ENCODE data around the gene SLC36A3. TPM values are rescaled to one million over a fixed set of nuclear protein-coding genes. Genes with fewer than 3 reads are reported as not detected.
A peak's percentile ranks its signal among the peaks of the same experiment; 100 is the strongest.

The SLC36A3 gene
- total RNA-seq, 3 donors from 2014 or later = not detected

DNA sequence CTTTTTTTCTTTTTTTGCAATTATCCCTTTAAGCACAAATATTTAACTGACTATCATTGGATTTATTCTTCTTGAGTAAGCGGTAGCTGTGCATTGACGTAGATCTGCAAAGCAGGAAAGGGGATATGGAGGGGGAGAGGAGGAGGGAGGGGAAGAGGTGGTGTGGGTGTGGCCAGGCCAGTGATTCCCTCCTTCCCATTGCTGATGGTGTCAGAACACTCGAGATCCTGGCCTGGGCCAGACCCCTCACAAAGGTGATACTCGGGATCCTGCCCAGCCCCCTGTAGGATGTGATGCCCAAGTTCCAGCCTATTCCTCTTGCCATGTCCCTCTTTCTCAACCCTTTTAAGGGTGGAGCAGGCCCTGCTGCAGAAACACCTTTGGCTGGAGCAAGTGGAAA, 9.9 kb downstream of the SLC36A3 start:
- Histone ChIP-seq H3K36me3 (no peaks in the 10 kb centered on the region), H3K4me3 (no peak overlapping the region), H3K27me3 (no peaks in the 10 kb centered on the region), H3K27ac (no peak overlapping the region), H3K4me1 (no peaks in the 10 kb centered on the region), H3K9me3 (no peaks in the 10 kb centered on the region)
- DNase-seq (ENCODE audit: low spot score in 2 of 2) = no peak
- TF ChIP-seq, protein P1, sequence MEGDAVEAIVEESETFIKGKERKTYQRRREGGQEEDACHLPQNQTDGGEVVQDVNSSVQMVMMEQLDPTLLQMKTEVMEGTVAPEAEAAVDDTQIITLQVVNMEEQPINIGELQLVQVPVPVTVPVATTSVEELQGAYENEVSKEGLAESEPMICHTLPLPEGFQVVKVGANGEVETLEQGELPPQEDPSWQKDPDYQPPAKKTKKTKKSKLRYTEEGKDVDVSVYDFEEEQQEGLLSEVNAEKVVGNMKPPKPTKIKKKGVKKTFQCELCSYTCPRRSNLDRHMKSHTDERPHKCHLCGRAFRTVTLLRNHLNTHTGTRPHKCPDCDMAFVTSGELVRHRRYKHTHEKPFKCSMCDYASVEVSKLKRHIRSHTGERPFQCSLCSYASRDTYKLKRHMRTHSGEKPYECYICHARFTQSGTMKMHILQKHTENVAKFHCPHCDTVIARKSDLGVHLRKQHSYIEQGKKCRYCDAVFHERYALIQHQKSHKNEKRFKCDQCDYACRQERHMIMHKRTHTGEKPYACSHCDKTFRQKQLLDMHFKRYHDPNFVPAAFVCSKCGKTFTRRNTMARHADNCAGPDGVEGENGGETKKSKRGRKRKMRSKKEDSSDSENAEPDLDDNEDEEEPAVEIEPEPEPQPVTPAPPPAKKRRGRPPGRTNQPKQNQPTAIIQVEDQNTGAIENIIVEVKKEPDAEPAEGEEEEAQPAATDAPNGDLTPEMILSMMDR (IDR thresholded peaks at IDR 0.05) = no peak
- TF ChIP-seq POLR2AphosphoS5 (IDR thresholded peaks at IDR 0.05) (no peak), POLR2A (IDR thresholded peaks at IDR 0.05) (no peak)
- intact Hi-C loops (cut with DNase I; ENCODE audit: low total_unique reads) = no loop called here

DNA sequence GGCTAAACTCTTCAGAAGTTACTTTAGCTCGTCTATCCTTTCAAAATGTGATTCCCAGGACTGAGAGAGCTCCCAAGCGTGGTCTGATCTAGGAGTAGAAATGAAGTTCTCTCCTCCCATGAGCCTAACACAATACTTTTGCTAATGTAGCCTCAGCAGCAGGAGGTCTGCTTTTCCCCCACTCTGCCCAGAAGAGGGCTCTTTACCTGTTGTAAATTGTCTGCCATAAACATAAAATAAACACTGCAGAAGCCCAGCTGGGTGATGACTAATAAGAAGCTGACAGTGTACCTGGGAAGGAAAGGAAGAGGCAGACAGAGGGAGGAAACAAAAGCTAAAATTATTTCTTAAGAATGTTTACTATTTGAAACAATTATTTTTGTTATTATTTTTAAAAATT, 15.4 kb downstream of the SLC36A3 start:
- Histone ChIP-seq H3K27ac (no peak overlapping the region), H3K9me3 (no peaks in the 10 kb centered on the region), H3K4me3 (no peak overlapping the region), H3K27me3 (no peaks in the 10 kb centered on the region), H3K4me1 (no peaks in the 10 kb centered on the region), H3K36me3 (no peaks in the 10 kb centered on the region)
- no peak for DNase-seq (ENCODE audit: low spot score in 2 of 2)
- intact Hi-C loops (cut with DNase I; ENCODE audit: low total_unique reads) = no loop called here
- TF ChIP-seq POLR2AphosphoS5 (IDR thresholded peaks at IDR 0.05) (no peak), POLR2A (IDR thresholded peaks at IDR 0.05) (no peak)
- TF ChIP-seq, protein P1 (IDR thresholded peaks at IDR 0.05) = no peak

DNA sequence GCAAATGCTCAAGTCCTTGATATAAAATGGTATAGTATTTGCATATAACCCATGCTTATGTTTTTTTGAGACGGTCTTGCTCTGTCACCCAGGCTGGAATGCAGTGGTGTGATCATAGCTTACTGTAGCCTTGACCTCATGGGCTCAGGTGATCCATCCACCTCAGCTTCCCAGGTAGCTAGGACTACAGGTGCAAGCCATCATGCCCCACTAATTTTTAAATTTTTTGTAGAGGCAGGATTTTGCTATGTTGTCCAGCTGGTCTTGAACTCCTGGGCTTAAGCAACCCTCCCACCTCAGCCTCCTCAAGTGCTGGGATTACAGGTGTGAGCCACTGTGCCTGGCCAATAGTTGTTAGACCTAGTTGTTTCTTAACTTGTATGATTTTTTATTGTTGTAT, 17.3 kb downstream of the SLC36A3 start:
- Histone ChIP-seq H3K4me1 (no peaks in the 10 kb centered on the region), H3K36me3 (no peaks in the 10 kb centered on the region), H3K4me3 (no peak overlapping the region), H3K27ac (peak overlapping the region in 1 of 2 donors; percentile 10), H3K27me3 (no peaks in the 10 kb centered on the region), H3K9me3 (no peaks in the 10 kb centered on the region)
- no peak for DNase-seq (ENCODE audit: low spot score in 2 of 2)
- intact Hi-C loops (cut with DNase I; ENCODE audit: low total_unique reads) = no loop called here
- TF ChIP-seq, protein P1 (IDR thresholded peaks at IDR 0.05) = no peak
- no peak for TF ChIP-seq POLR2A (IDR thresholded peaks at IDR 0.05)
- TF ChIP-seq POLR2AphosphoS5 (IDR thresholded peaks at IDR 0.05) = no peak

DNA sequence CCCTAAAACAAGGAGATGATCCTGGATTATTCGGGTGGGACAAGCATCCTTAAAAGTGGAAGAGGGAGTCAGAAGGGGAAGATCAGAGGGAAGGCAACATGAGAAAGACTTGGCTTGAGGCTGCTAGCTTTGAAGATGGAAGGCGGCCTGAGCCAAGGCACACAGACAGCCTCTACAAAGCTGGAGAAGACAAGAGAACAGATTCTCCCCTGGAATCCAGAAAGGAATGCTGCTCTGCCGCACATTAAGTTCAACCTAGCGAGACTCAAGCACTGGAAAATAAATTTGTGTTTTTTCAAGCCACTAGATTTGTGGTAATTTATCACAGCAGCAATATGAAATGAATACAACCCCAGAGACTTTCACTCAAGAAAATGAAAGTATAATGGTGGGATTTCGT, 17.9 kb downstream of the SLC36A3 start:
- H3K4me3 ChIP-seq = no peak overlapping the region
- intact Hi-C loops (cut with DNase I; ENCODE audit: low total_unique reads) = no loop called here

DNA sequence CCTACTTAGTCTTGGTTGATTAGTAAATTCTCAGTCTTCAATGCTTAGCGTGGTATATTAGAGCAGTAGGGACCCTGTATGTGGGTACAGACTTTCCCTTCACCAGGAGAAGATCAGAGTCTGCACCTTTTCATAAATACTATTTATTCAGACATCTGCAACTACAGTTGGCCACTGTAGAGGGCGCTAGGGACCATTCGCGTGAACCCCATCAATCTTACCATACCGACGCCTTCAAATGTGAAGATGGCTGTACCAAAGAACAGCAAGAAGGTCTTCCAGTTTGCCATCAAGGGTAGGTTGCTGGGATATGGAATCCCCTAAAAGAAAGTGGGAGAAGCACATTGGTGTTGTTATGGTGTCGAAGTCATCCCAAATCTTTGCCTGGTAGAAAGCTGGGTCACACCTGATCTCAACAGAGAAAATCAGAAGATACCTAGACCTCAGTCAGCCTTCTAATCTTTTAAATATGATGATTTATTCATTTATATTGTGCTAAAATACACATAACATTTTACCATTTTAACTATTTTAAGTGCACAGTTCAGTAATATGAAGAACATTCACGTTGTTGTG, 19.1 kb downstream of the SLC36A3 start:
- Histone ChIP-seq H3K36me3 (no peaks in the 10 kb centered on the region), H3K9me3 (no peaks in the 10 kb centered on the region), H3K27ac (no peak overlapping the region), H3K27me3 (no peaks in the 10 kb centered on the region), H3K4me3 (no peak overlapping the region), H3K4me1 (no peaks in the 10 kb centered on the region)
- DNase-seq (ENCODE audit: low spot score in 2 of 2) = no peak
- TF ChIP-seq, protein P1 (IDR thresholded peaks at IDR 0.05) = no peak
- TF ChIP-seq POLR2AphosphoS5 (IDR thresholded peaks at IDR 0.05) = no peak
- intact Hi-C loops (cut with DNase I; ENCODE audit: low total_unique reads) = no loop called here

More for the DNA sequence above, 17.9 kb downstream of the SLC36A3 start:
- peak overlapping the region; percentile 43 to 65 for H3K27ac ChIP-seq
- peak in 1 of 2 donors; percentile 71 for DNase-seq (ENCODE audit: low spot score in 2 of 2)
- no peaks in the 10 kb centered on the region for H3K36me3 ChIP-seq
- H3K9me3 ChIP-seq = no peaks in the 10 kb centered on the region
- TF ChIP-seq POLR2A (IDR thresholded peaks at IDR 0.05) (no peak), POLR2AphosphoS5 (IDR thresholded peaks at IDR 0.05) (no peak)
- TF ChIP-seq, protein P1 (IDR thresholded peaks at IDR 0.05) = no peak
- no peaks in the 10 kb centered on the region for H3K4me1 ChIP-seq
- H3K27me3 ChIP-seq = no peaks in the 10 kb centered on the region
